NCI-H526 treated with DMSO at 0.1 percent for 48 hours (cell line): ENCODE data around the gene SALL1.

Experiments used
- DNase-seq: peaks from one replicate; lab custom pipeline; 2025; lab: John Stamatoyannopoulos, UW

Gene SALL1

DNA sequence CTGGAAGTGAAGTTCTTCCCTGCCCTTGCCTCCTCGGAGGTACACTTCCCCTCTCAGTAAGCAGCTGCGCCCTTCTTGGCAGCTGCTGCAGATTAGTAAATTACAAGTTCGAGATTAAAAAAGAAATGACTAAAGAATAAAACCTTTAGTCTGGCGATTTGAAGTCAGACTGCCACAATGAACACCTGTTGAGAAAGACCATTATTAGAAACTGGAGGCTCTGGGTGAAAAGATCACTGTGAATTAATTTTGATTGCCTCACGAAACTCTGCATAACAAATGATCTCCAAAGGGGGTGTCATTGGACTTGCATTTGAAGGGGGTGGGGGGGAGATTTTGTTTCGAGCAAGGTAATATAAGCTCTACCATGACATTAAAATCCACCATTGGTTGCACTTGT, 39.3 kb downstream of the SALL1 start:
- DNase-seq: no peak

DNA sequence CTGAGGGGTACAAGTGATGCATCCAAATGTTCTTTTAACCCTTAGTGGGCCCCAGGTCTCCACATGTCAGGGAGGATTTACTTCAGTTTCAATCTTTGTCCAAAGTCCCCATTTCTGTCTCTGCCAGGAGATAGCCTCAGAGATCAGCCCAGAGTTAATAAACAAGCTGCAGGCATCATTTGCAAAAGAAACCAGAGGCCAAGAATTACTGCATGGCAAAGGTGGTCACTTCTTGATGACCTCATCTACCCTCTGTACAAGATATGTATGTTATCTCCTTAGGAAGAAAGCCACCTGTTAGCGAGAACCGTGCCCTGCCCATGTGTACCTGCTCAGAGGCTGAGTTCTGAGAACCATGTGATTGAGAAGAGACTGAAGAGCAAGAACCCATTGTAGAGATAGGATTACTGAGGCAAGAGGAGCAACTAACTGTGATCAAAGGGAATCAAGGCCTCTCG, 40.3 kb downstream of the SALL1 start:
- no peak for DNase-seq

DNA sequence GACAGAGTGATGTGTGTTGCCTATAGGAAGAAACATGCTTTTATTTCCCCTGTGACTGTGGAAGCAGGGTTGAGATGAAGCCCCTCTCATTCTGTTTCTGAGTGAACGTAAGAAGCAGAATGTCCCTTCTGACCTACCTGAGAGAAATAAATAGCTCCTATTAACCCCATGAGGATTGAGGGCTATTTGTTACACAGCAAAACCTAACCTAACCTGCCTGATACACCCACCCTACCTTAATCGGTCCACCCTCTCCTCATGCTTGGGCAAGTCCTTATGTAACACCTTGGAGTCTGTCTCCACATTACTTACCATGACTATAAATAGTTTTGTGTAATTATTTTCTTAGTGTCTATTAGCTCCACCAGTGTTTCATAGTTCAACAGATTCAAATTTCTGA, 41.9 kb downstream of the SALL1 start:
- DNase-seq: no peak

DNA sequence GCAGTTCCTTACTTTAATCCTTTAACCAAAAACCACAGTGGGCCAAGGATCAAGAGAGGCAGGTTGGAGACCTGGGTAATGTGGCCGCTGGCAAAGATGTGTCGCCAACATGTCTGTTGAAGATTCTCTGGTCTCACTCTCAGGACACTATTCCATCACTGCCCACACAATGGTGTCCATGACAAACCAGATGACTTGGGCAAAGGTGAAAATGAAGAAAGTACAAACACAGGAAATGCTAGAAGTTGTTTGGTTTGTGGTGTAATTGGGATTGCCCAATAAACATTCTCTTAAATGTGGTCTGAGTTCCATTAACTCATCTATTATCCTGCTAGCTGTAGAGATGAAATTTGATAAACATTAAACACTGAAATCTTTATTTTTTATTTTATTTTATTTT, 43.3 kb downstream of the SALL1 start:
- no peak for DNase-seq

DNA sequence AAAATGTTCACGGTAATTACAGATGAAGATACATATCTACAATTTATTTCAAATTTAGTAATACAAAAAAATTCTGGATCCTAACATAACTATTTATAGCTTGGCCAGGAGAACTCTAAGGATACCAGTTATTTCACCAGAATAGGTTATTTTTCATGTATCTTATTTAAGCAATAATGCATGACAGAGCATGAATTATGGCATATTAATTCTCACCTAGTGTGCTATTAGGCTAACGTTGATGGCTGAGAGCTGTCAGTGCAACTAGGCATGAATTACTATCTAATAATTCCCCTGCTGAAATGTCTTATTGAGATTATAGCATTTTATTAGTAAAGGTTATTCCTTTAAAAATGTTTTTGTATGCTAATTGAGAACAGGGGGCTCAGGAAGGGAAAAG, 44.5 kb downstream of the SALL1 start:
- DNase-seq: no peak

DNA sequence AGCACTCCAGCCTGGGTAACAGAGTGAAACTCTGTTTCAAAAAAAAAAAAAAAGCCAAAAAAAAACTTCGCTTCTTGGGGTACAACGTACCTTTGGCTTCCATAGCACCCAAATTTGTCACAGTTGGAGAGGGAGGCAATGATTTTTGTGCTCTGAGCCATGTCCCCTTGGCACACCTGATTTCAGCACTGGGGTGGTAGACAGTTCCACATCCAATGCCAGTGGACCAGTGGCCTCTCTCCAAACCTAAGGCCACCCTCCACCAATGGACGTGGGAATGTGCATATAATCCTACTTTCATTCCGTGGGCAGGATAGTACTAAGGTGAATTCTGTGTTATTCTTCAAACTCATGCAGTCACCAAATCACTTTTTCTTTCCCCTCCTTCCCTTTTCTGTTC, 47.5 kb downstream of the SALL1 start:
- DNase-seq: no peak

DNA sequence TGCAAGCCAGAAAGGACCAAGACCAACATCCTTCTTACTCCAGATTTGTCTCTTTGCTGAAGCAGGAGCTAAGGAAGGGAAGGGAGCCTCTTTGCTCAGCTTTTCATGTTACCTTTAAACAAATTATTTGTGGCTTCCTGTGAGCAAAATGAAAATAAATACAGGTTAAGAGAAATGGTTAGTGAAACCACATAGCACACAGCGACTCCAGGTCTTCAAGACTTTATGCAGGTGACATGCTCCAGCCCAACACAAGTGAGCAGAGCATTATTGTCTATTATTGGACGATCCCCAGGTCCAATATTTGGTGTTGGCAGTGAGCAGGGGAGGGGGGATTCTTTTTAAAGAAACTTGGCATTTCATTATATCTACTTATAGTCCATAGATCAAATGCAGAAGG, 53.3 kb downstream of the SALL1 start:
- no peak for DNase-seq

DNA sequence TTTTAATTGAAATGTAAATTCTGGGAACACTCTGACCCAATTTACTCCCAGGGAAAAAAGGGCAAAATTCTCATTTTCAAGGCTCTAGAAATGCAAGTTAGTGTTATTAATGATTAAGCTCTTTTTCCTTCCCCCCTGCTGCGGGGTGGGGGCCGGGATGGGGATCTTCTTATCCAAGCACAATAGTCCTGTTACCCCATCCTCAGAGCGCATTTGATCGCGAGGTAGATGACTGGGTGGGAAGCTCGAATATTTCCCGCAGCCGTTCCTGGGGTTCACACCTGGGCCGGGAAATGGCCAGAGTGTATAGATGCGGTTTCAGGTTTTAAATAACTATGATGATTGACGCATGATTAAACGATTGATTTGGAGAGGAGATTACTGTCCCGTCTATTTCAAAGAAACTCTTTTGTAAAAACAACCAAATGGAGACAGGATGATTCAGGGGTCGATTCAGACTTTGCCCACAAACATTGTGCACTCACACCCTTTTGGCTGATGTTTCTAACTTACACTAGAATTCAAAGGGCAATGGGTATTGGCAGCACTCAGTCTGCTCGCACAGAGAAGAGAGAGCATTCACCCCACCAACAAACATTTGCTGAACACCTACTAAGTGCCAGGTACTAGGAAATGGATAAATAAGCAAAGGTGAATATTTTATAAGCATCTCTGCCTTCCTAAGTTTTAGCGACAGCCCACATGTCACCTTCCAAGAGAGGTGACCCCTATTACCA, 55.0 kb downstream of the SALL1 start:
- DNase-seq: no peak

DNA sequence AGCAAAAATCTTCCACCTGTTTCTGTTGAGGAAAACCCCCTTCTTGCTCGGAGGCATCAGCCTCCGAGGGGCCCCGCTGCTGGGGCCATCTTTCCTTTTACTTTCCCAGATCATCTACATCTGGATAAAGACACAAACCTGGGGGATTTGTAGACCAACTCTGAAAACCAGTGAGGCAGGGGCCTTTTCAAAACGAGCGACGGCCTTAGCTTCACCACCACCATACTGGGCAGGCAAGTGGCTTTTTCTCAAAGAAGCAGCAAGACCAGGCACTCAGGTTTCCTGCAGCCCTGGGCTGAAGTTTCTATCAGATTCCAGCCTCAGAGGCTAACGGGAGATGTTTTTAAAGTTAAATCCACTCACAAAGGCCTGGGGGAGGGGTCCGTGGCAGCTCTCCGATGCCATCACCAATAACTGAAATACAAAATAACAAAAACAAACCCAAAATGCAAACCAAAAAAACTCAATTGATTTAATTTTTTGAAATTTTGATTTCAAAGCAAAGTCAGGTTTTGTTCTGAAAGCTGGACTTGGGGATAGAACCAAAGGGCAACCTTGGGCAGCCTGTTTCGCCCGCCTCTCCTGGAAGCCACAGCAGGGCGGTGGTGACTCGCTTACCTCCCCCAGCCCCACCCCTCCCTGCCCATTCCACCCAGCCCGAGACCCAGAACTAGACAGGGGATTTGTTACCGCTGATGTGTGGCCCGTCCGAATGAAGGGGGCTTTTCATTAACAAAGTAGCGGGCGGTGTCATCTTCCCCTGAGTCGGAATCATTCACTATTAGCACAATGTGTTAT, 55.8 kb downstream of the SALL1 start:
- no peak for DNase-seq

DNA sequence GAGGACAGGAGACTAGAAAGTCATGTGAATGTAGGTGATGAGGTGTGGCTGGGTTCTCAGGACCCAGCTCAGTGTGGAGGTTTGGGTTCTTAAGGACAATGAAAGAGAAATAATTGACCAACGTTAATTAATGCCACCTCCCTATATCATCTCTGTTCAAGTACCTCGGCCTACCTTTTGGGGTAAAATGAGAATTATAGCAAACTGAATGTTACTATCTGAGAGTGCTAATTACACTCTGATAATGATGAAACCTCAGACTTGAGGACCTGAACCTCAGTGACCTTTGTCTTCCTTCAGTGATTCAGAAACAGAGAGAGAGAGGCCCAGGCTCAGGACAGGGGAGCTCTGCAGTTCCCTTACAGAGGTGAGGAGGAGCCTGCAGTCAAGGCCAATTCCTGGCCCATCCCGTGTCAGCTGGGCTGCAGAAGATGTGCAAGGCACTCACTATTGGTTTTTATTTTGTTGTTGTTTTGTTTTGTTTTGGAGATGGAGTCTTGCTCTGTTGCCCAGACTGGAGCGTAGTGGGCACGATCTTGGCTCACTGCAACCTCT, 57.3 kb downstream of the SALL1 start:
- DNase-seq: no peak
